ENCODE data around the gene BMS1.
A peak's percentile ranks its signal among the peaks of the same experiment; 100 is the strongest.

Gene BMS1

GRCh38 chr10:42744134-42744701 lies 38.4 kb upstream of the BMS1 start:
- Histone ChIP-seq H3K79me2 (no peaks in the 10 kb centered on the region), H3K9ac (no peak overlapping the region), H3K27ac (no peak overlapping the region), H3K4me3 (ENCODE audit: low read depth, low read length) (no peak overlapping the region), H3K4me2 (ENCODE audit: low read length) (no peak overlapping the region), H3K36me3 (ENCODE audit: control insufficient read depth, insufficient read depth, low read length) (no peaks in the 10 kb centered on the region), H3K27me3 (ENCODE audit: control insufficient read depth, insufficient read depth, low read length) (no peaks in the 10 kb centered on the region), H3K4me1 (no peaks in the 10 kb centered on the region), H3K9me3 (ENCODE audit: control insufficient read depth, low read length) (no peaks in the 10 kb centered on the region), H2AFZ (no peak overlapping the region)
- TF ChIP-seq, protein P1, sequence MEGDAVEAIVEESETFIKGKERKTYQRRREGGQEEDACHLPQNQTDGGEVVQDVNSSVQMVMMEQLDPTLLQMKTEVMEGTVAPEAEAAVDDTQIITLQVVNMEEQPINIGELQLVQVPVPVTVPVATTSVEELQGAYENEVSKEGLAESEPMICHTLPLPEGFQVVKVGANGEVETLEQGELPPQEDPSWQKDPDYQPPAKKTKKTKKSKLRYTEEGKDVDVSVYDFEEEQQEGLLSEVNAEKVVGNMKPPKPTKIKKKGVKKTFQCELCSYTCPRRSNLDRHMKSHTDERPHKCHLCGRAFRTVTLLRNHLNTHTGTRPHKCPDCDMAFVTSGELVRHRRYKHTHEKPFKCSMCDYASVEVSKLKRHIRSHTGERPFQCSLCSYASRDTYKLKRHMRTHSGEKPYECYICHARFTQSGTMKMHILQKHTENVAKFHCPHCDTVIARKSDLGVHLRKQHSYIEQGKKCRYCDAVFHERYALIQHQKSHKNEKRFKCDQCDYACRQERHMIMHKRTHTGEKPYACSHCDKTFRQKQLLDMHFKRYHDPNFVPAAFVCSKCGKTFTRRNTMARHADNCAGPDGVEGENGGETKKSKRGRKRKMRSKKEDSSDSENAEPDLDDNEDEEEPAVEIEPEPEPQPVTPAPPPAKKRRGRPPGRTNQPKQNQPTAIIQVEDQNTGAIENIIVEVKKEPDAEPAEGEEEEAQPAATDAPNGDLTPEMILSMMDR (IDR thresholded peaks at IDR 0.05): no peak

GRCh38 chr10:42753126-42753506 lies 29.5 kb upstream of the BMS1 start:
- no peaks in the 10 kb centered on the region for H3K79me2 ChIP-seq
- TF ChIP-seq, protein P1 (IDR thresholded peaks at IDR 0.05): peak; percentile 97
- H3K36me3 ChIP-seq (ENCODE audit: control insufficient read depth, insufficient read depth, low read length): no peaks in the 10 kb centered on the region
- no peaks in the 10 kb centered on the region for H3K27me3 ChIP-seq (ENCODE audit: control insufficient read depth, insufficient read depth, low read length)
- peak overlapping the region; percentile 97 for H2AFZ ChIP-seq
- peak overlapping the region; percentile 63 for H3K27ac ChIP-seq
- peak overlapping the region; percentile 51 for H3K4me3 ChIP-seq (ENCODE audit: low read depth, low read length)
- H3K9ac ChIP-seq: no peak overlapping the region
- H3K9me3 ChIP-seq (ENCODE audit: control insufficient read depth, low read length): no peaks in the 10 kb centered on the region
- peaks cover 6% of the 10 kb centered on the region for H3K4me1 ChIP-seq
- peak overlapping the region; percentile 81 for H3K4me2 ChIP-seq (ENCODE audit: low read length)

- Histone ChIP-seq H3K4me2 (ENCODE audit: low read length) (peak overlapping the region; percentile 81), H3K9me3 (ENCODE audit: control insufficient read depth, low read length) (no peaks in the 10 kb centered on the region), H3K79me2 (no peaks in the 10 kb centered on the region), H2AFZ (peak overlapping the region; percentile 97), H3K9ac (peak overlapping the region; percentile 69), H3K4me3 (ENCODE audit: low read depth, low read length) (peak overlapping the region; percentile 51), H3K27me3 (ENCODE audit: control insufficient read depth, insufficient read depth, low read length) (no peaks in the 10 kb centered on the region), H3K36me3 (ENCODE audit: control insufficient read depth, insufficient read depth, low read length) (no peaks in the 10 kb centered on the region), H3K4me1 (peaks cover 6% of the 10 kb centered on the region), H3K27ac (peak overlapping the region; percentile 63)
- TF ChIP-seq, protein P1 (IDR thresholded peaks at IDR 0.05): no peak
Observed at GRCh38 chr10:42753507-42754154, 29.0 kb upstream of the BMS1 start.

DNA sequence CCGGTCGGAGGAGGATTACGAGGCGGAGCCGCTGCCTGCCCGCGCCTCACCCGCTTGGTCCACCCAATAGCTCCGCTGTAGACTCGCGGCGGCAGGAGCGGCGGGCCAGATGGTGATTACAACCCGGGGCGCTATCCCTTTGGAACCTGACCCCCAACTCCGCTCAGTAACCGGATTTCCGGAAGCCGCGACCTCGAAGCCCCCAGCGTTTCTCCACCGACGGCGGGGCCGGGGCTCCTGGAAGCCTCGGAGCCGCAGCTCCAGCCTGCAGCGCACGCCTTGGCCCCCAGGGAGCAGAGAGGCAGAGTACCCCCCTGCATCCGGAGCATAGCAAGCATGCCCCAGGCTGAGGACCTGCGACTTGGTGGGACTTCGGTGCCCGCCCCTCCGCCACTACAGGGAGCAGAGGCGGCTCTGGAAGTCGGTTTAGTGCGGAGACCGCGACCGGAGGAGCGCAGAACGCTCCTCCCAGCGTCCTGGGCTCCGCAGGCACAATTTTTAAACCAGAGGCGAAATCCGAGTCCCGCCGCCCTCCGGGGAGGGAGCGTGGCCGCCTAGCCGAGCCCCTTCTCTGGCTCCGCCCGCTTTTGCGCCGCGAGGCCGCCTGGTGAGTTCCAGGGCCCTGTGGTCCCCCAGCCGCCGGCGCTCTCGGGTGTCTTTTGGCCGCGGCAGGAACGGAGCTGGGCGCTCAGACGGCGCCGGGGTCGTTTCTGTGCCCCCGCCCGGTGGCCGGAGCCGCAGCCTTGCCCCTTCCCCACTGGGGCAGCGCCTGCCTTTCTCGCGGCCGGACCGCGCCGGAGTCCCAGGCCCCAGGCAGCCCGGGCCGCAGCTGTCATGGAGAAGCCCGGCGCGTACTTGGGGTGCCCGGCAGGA lies 28.2 kb upstream of the BMS1 start:
- Histone ChIP-seq H3K4me3 (ENCODE audit: low read depth, low read length) (peak overlapping the region; percentile 51), H2AFZ (peak overlapping the region; percentile 97), H3K36me3 (ENCODE audit: control insufficient read depth, insufficient read depth, low read length) (no peaks in the 10 kb centered on the region), H3K9ac (peak overlapping the region; percentile 69), H3K9me3 (ENCODE audit: control insufficient read depth, low read length) (no peaks in the 10 kb centered on the region), H3K4me2 (ENCODE audit: low read length) (peak overlapping the region; percentile 81), H3K4me1 (peaks cover 6% of the 10 kb centered on the region), H3K27ac (peak overlapping the region; percentile 63), H3K79me2 (no peaks in the 10 kb centered on the region), H3K27me3 (ENCODE audit: control insufficient read depth, insufficient read depth, low read length) (no peaks in the 10 kb centered on the region)
- TF ChIP-seq, protein P1 (IDR thresholded peaks at IDR 0.05): no peak

All from parathyroid adenoma (tissue), 2 donors.